ENCODE measurements around the gene STEAP1B. TPM values are rescaled to one million over a fixed set of nuclear protein-coding genes. Genes with fewer than 3 reads are reported as not detected.

Gene STEAP1B
- polyA plus RNA-seq, 1 of the 3 experiments (the other 2 are of a cell fraction) = 14.7 TPM

DNA sequence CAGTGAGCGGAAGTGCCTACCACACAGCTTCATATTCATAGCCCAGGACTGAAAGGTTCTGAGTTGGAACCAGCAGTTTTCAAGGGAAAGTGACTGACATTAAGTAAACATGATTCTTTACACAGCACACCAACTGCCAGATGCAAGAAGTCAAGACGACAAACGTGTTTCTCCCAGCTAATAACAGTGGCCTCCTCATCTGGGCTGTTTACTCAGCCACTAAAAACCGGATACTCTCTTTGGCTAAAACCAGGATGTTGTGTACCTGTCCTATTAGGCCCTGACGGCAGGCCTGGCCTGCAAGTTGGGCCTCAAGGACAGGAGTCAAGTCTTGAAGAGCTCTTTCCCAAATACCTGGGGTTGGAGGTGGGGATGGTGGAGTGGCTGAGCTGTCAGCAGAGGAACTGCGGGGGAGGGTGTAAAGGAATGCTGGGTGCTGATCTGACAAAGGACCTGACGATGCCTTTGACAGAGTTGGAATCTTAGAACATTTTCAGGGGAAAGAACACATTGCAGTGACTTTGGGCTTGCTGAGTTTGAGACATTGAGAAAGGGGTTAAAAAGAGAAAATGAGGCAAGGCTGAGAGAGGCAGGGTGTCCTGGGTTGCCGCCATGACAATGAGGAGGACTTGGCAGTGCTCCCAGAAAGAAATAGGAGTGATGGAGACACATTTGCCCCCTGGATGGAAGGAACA, 57.7 kb downstream of the STEAP1B start:
- no peak overlapping the region for H3K4me3 ChIP-seq (ENCODE audit: low read depth in 2 of 2, low read length in 1 of 2)
- CTCF ChIA-PET = interaction anchor here (0.7 kb wide), 2 partner anchors 11 to 502 kb away, joined by 3 read pairs; no protein-coding TSS in a partner anchor
- H2AFZ ChIP-seq (ENCODE audit: low read depth) = no peak overlapping the region
- POLR2A ChIA-PET = no interaction called here
- H3K4me1 ChIP-seq (ENCODE audit: control insufficient read depth in 1 of 2, insufficient read depth in 2 of 2, low read depth in 1 of 2, low read length in 1 of 2) = no peaks in the 10 kb centered on the region; a peak in 1 of 4 replicates
- no peaks in the 10 kb centered on the region; the same call in 1 of the 2 replicates for H3K79me2 ChIP-seq (ENCODE audit: insufficient read depth)
- TF ChIP-seq MEF2A (IDR thresholded peaks at IDR 0.05; ENCODE audit: borderline replicate concordance, low read depth) (no peak), TEAD4 (IDR thresholded peaks at IDR 0.05; ENCODE audit: borderline replicate concordance, insufficient read depth) (no peak), SIN3A (IDR thresholded peaks at IDR 0.05; ENCODE audit: borderline replicate concordance, low read depth, low read length) (no peak)
- WGBS (ENCODE audit: low lambda C conversion rate) = 72% methylated on average over 8 of the region's 8 CpGs
- no peaks in the 10 kb centered on the region for H3K9me2 ChIP-seq
- H3K9me3 ChIP-seq = peaks cover 12% of the 10 kb centered on the region; the same call in 1 of the 2 replicates
- H4K20me1 ChIP-seq (ENCODE audit: insufficient read depth) = no peaks in the 10 kb centered on the region
- H3F3A ChIP-seq (replicated peaks; ENCODE audit: insufficient read depth) = peaks cover 3% of the 10 kb centered on the region
- no peak for DNase-seq
- H3K27me3 ChIP-seq (ENCODE audit: insufficient read depth) = no peaks in the 10 kb centered on the region
- H3K9ac ChIP-seq = no peak overlapping the region
- no peak overlapping the region for H3K27ac ChIP-seq (ENCODE audit: low read depth in 2 of 2, low read length in 1 of 2)
- no peak overlapping the region for H3K4me2 ChIP-seq
- peaks cover 0 to 21% of the 10 kb centered on the region in 2 experiments for H3K36me3 ChIP-seq (replicated peaks in 1 of 2; ENCODE audit: control insufficient read depth in 1 of 2, insufficient read depth in 2 of 2, low read length in 1 of 2)

DNA sequence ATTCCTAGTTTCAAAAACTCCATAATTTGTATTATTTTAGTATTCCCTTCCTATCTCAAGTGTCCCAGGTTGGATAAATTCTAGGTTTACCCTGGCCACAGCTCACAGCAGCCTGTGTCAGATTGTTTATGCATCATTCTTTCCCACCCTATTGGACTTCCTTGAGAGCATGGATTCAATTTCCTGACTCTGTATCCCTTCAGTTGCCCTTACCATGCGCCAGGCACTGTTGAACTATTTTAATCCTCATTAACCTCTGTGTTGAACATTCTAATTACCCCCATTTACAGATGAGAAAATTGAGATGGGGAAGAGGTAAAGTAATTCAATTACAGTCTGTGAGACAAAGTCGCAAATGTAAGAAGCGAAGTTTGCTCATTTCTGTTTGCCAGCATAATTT, 58.8 kb downstream of the STEAP1B start:
- H4K20me1 ChIP-seq (ENCODE audit: insufficient read depth) = no peaks in the 10 kb centered on the region
- H3K9me2 ChIP-seq = no peaks in the 10 kb centered on the region
- TF ChIP-seq IRF3 (IDR thresholded peaks at IDR 0.05; ENCODE audit: low read depth, low read length) = no peak
- TF ChIP-seq REST (IDR thresholded peaks at IDR 0.05; ENCODE audit: low read depth, low read length) = no peak
- no peak for TF ChIP-seq EP300 (IDR thresholded peaks at IDR 0.05; ENCODE audit: borderline replicate concordance in 1 of 2, low read depth in 1 of 2, low read length in 1 of 2)
- no peak for TF ChIP-seq CHD2 (IDR thresholded peaks at IDR 0.05; ENCODE audit: low read length, partially characterized antibody)
- TF ChIP-seq, protein P1, sequence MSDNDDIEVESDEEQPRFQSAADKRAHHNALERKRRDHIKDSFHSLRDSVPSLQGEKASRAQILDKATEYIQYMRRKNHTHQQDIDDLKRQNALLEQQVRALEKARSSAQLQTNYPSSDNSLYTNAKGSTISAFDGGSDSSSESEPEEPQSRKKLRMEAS (IDR thresholded peaks at IDR 0.05; ENCODE audit: low read depth) = no peak
- TF ChIP-seq RCOR1 (IDR thresholded peaks at IDR 0.05; ENCODE audit: low read length) = no peak
- TF ChIP-seq USF1 (IDR thresholded peaks at IDR 0.05; ENCODE audit: borderline replicate concordance, low read depth) = no peak
- TF ChIP-seq GABPA (IDR thresholded peaks at IDR 0.05; ENCODE audit: low read depth) = no peak
- TF ChIP-seq MXI1 (IDR thresholded peaks at IDR 0.05; ENCODE audit: low read depth, low read length) = no peak
- no peak for TF ChIP-seq TAF1 (IDR thresholded peaks at IDR 0.05; ENCODE audit: borderline replicate concordance, low read depth, low read length)
- TF ChIP-seq, protein P2, sequence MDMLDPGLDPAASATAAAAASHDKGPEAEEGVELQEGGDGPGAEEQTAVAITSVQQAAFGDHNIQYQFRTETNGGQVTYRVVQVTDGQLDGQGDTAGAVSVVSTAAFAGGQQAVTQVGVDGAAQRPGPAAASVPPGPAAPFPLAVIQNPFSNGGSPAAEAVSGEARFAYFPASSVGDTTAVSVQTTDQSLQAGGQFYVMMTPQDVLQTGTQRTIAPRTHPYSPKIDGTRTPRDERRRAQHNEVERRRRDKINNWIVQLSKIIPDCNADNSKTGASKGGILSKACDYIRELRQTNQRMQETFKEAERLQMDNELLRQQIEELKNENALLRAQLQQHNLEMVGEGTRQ (IDR thresholded peaks at IDR 0.05; ENCODE audit: borderline replicate concordance, low read depth, low read length) = no peak
- TF ChIP-seq ELF1 (IDR thresholded peaks at IDR 0.05) = no peak
- no peak for TF ChIP-seq FOXJ3 (CRISPR knock-in tag; IDR thresholded peaks at IDR 0.05)
- TF ChIP-seq SIN3A (IDR thresholded peaks at IDR 0.05; ENCODE audit: borderline replicate concordance, low read depth, low read length) = no peak
- no peak for TF ChIP-seq SMC3 (IDR thresholded peaks at IDR 0.05; ENCODE audit: low read depth, low read length)
- TF ChIP-seq, protein P3, sequence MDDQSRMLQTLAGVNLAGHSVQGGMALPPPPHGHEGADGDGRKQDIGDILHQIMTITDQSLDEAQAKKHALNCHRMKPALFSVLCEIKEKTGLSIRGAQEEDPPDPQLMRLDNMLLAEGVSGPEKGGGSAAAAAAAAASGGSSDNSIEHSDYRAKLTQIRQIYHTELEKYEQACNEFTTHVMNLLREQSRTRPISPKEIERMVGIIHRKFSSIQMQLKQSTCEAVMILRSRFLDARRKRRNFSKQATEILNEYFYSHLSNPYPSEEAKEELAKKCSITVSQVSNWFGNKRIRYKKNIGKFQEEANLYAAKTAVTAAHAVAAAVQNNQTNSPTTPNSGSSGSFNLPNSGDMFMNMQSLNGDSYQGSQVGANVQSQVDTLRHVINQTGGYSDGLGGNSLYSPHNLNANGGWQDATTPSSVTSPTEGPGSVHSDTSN (IDR thresholded peaks at IDR 0.05) = no peak
- TF ChIP-seq JUND (IDR thresholded peaks at IDR 0.05) = no peak
- no peaks in the 10 kb centered on the region; the same call in 1 of the 2 replicates for H3K79me2 ChIP-seq (ENCODE audit: insufficient read depth)
- H3K9ac ChIP-seq = no peak overlapping the region
- H3K4me1 ChIP-seq (ENCODE audit: control insufficient read depth in 1 of 2, insufficient read depth in 2 of 2, low read depth in 1 of 2, low read length in 1 of 2) = no peaks in the 10 kb centered on the region; a peak in 1 of 4 replicates
- POLR2A ChIA-PET = no interaction called here
- DNase-seq = no peak
- WGBS (ENCODE audit: low lambda C conversion rate) = 95% methylated on average over 3 of the region's 3 CpGs
- H3F3A ChIP-seq (replicated peaks; ENCODE audit: insufficient read depth) = no peaks in the 10 kb centered on the region
- H2AFZ ChIP-seq (ENCODE audit: low read depth) = no peak overlapping the region
- H3K36me3 ChIP-seq (replicated peaks in 1 of 2; ENCODE audit: control insufficient read depth in 1 of 2, insufficient read depth in 2 of 2, low read length in 1 of 2) = peaks cover 0 to 23% of the 10 kb centered on the region in 2 experiments
- CTCF ChIA-PET = interaction anchor here (1.0 to 1.3 kb wide), 2 partner anchors 8 to 11 kb away, joined by 3 to 4 read pairs; no protein-coding TSS in a partner anchor
- H3K4me3 ChIP-seq (ENCODE audit: low read depth in 2 of 2, low read length in 1 of 2) = no peak overlapping the region
- no peak overlapping the region for H3K27ac ChIP-seq (ENCODE audit: low read depth in 2 of 2, low read length in 1 of 2)
- no peak overlapping the region for H3K4me2 ChIP-seq
- H3K27me3 ChIP-seq (ENCODE audit: insufficient read depth) = no peaks in the 10 kb centered on the region
- peaks cover 12% of the 10 kb centered on the region; the same call in 1 of the 2 replicates for H3K9me3 ChIP-seq
